ENCODE data around the gene ANK3.

ANK3 gene

DNA sequence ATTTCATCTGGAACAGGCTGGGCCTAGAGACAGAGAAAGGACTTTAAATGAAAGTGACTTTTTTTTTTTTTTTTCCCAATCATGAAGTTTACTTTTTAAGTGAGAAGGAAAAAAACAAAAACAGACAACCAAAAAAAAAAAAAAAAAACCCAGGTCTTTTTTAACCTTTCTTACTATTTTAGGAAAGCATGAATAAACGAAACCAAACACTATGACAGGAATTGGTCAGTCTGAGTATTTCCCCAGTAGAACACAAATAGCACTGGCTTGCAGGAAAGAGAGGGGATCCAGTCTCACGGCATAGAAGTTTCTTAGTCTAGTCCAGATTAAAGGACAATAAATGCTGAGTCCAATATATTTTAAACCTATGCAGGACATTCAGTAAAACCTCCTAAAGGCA lies 302.8 kb downstream of the ANK3 start:
- Mint-ChIP-seq H3K9me3 (ENCODE audit: low read depth) (no peaks in the 10 kb centered on the region), H3K4me3 (no peak overlapping the region), H3K36me3 (no peaks in the 10 kb centered on the region), H3K27ac (no peak overlapping the region), H3K27me3 (peaks cover 1% of the 10 kb centered on the region), H3K4me1 (ENCODE audit: low read depth) (no peaks in the 10 kb centered on the region)

DNA sequence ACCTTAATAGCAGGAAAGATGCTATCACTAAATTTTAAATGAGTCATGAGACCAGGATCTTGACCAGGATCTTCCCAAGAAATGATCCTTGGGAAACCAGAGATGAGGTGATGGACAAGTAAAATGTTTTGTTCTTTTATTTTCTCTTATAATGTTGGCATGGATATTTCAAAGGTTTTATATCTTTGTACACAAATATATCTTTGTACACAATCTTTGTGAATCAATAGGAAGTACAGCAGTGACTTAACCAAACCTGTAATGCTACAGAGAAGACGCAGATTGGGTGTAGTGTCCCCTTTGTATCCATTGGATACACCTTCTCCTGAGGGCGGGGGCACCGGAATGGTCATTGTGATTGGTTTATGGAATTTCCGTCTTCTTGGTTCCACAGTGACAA lies 303.3 kb downstream of the ANK3 start:
- H3K4me3 Mint-ChIP-seq = no peak overlapping the region
- H3K27me3 Mint-ChIP-seq = peaks cover 1% of the 10 kb centered on the region
- no peaks in the 10 kb centered on the region for H3K36me3 Mint-ChIP-seq
- H3K4me1 Mint-ChIP-seq (ENCODE audit: low read depth) = no peaks in the 10 kb centered on the region
- no peaks in the 10 kb centered on the region for H3K9me3 Mint-ChIP-seq (ENCODE audit: low read depth)
- no peak overlapping the region for H3K27ac Mint-ChIP-seq

DNA sequence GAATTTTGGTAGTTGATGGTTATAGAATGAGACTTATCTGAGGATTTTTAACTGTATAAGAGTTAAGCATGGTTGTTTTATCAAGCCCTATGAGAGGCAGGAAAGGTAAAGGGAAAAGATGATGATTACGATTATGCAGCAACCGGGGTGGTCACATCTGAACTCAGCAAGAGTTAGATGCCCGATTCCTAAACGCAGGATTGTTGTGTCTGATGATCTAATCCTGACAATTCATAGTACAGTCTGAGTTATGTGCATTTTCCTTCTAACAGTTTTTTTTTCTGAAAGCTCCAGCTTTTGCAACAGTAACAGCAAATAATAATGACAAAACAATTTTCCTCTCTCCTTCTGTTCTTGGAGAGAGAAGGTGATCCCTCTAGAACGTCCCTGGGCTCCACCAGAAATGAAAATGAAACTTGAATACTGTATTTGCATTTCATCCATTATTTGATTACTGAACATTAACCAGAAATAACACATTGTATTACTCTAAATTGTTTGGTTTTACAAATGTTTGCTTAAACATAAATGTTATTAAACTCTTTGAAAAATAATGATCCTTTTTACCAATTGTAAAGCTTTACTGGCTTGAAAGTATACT lies 306.8 kb downstream of the ANK3 start:
- Mint-ChIP-seq H3K4me3 (no peak overlapping the region), H3K27me3 (peaks cover 1% of the 10 kb centered on the region), H3K9me3 (ENCODE audit: low read depth) (no peaks in the 10 kb centered on the region), H3K36me3 (no peaks in the 10 kb centered on the region), H3K4me1 (ENCODE audit: low read depth) (no peaks in the 10 kb centered on the region), H3K27ac (no peak overlapping the region)

DNA sequence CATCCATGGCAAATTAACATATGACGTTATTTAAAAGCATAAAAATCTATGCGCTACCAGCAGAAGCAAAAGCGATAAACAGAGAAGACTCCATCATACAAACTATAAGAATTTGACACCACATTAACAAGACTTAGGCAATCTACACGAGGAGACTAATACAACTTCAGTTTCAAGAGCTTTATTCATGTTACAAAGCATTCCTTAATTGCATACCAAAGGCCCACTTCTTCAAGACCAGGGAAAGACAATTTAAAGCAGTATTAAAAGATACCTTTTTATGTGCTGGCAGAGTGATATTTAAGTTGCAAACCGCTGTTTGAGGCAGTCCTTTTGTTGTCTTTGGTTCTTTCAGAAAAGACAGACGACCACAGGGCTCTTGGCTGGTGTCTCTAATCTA lies 307.3 kb downstream of the ANK3 start:
- H3K27ac Mint-ChIP-seq = no peak overlapping the region
- H3K27me3 Mint-ChIP-seq = peaks cover 1% of the 10 kb centered on the region
- no peaks in the 10 kb centered on the region for H3K9me3 Mint-ChIP-seq (ENCODE audit: low read depth)
- H3K36me3 Mint-ChIP-seq = no peaks in the 10 kb centered on the region
- no peaks in the 10 kb centered on the region for H3K4me1 Mint-ChIP-seq (ENCODE audit: low read depth)
- no peak overlapping the region for H3K4me3 Mint-ChIP-seq

DNA sequence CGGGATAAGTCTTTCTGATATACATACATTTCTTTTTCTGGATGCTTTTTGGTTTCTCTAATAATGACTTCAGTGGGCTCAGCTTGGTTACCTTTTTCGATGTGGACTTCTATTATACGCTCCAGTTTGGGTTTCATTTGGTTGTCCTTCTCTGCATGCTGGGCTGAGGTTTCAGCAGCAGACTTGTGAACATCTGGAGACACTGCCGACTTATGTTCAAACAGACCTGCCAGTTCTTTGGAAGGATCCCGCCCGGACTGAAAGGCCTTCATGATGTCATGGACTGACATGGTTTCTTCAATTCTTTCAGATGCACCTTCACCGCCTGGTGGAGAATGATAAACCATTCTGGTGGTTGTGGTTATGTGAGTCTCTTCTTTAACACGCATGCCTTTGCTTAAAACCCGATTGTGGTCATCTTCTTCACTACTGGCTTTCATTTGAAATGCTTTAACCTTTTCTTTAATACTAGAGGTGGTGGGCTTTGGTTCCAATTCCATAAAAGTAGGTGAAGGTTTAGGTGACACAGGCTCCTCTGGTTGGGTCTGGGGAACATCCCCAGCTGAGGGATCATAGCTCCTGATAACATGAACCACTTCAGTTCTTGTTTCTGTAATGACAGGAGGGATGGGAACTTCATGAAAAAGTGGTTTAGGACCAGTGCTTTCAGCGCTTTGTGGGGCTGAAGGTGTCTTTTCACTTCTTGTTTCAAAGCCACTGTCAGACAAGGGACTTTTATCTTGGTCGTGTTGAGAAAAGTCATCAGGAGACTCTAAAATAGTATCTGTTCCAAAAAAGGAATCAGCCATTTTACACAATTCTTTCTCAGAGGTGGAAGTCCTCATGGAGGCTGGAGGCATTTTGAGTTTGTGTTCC lies 315.7 kb downstream of the ANK3 start:
- Mint-ChIP-seq H3K4me1 (ENCODE audit: low read depth) (no peaks in the 10 kb centered on the region), H3K4me3 (no peak overlapping the region), H3K27me3 (peaks cover 12% of the 10 kb centered on the region), H3K36me3 (peaks cover 3% of the 10 kb centered on the region), H3K9me3 (ENCODE audit: low read depth) (no peaks in the 10 kb centered on the region), H3K27ac (no peak overlapping the region)

DNA sequence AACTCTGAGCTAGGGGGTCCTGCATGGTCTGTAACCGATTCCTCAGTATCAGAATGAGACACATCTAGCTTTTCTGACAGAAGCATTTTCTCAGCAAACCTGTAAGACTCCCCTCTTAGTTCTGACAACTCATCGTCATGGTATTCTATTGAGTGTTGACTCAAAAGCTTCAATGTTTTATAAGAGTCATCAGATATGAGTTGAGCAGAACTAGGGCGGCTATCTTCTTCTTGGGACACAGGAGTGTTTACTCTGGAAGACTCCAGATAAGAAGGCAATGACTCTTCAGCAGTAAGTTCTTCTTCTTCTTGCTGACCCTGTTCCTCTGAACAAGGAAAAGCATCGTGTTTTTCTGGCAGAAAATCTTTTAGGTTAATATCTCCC lies 316.3 kb downstream of the ANK3 start:
- H3K27me3 Mint-ChIP-seq = peaks cover 12% of the 10 kb centered on the region
- peaks cover 4% of the 10 kb centered on the region for H3K36me3 Mint-ChIP-seq
- H3K4me1 Mint-ChIP-seq (ENCODE audit: low read depth) = no peaks in the 10 kb centered on the region
- H3K27ac Mint-ChIP-seq = no peak overlapping the region
- H3K4me3 Mint-ChIP-seq = no peak overlapping the region
- H3K9me3 Mint-ChIP-seq (ENCODE audit: low read depth) = no peaks in the 10 kb centered on the region

DNA sequence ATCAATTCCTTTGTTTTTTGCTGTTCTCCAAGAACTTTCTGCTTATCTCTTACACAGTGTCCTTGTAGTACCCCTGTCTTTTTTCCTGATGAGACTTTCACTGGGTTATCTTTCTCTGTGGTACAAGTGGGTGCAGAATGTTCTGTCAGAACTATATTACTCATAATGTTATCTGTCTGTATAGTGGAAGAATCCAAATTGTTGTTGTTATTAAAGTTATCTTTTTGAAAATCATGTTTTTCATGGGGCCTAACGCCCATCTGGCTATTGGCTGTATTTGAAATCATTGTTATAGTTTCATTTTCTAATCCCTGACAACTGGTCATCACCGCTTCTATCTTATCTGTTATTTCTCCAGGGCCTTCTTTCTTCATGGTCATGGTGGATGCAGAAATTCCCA lies 320.4 kb downstream of the ANK3 start:
- Mint-ChIP-seq H3K36me3 (peaks cover 4% of the 10 kb centered on the region), H3K4me1 (ENCODE audit: low read depth) (no peaks in the 10 kb centered on the region), H3K9me3 (ENCODE audit: low read depth) (no peaks in the 10 kb centered on the region), H3K27me3 (peaks cover 4% of the 10 kb centered on the region), H3K27ac (no peak overlapping the region), H3K4me3 (no peak overlapping the region)

DNA sequence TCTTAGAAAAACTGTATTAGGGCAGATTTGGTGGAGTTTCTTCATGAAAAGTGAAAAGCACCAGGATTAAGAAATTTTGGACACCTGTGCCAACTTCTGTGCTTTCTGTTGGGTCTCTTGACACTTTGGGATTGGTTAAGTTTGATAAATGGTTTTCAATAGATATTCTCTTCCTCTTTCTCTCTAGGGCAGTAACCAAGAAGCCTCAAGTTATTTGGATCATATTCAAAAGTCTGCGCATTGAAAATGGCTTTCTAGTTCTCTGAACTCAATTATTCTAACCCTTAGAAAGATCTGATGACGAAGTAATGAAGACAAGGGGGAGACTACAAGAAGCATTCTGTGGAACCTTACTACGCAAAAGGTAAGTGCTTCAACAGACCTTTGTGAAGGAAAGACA lies 339.3 kb downstream of the ANK3 start:
- Mint-ChIP-seq H3K9me3 (ENCODE audit: low read depth) (no peaks in the 10 kb centered on the region), H3K4me1 (ENCODE audit: low read depth) (no peaks in the 10 kb centered on the region), H3K4me3 (no peak overlapping the region), H3K36me3 (no peaks in the 10 kb centered on the region), H3K27ac (no peak overlapping the region), H3K27me3 (no peaks in the 10 kb centered on the region)

DNA sequence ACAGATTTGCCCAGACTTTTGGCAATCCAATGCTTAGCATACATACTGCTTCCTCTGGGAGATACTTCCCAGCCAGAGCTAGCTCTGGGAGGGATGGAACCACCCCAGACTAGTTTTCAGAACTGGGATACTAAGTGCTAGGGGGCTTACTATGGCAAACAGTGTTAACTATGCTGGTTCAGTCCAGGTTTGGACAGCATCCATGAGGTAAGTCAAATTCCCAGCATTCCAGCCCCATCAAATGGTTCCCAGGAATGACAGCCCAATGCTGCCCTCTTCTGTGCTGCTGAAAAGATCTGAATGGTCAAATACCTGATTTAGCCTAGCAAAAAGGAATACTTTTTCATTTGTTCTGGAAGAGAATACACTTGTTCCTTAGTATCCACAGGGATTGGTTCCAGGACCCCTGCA lies 341.6 kb downstream of the ANK3 start:
- Mint-ChIP-seq H3K9me3 (ENCODE audit: low read depth) (no peaks in the 10 kb centered on the region), H3K36me3 (no peaks in the 10 kb centered on the region), H3K27me3 (no peaks in the 10 kb centered on the region), H3K27ac (no peak overlapping the region), H3K4me1 (ENCODE audit: low read depth) (no peaks in the 10 kb centered on the region), H3K4me3 (no peak overlapping the region)

DNA sequence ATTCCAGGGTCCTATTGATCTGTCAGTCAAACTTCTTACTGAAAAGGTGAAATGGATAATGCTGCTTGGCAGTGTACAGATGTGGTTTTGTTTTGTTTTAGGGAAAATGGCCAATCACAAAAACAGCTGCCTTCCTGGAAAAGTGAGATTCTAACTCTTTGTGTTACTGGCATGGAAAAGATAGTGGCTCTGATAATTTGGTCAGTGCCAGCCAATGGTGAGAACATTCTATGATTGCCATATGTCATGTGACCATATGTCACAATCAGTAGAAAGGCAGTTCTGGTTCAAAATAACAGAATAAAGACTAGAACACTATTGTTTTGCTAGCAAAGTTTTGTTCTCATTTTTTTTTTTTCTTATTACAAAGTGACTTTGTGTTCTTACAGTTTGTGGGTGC lies 344.1 kb downstream of the ANK3 start:
- Mint-ChIP-seq H3K9me3 (ENCODE audit: low read depth) (no peaks in the 10 kb centered on the region), H3K27me3 (no peaks in the 10 kb centered on the region), H3K4me3 (no peak overlapping the region), H3K27ac (no peak overlapping the region), H3K4me1 (ENCODE audit: low read depth) (no peaks in the 10 kb centered on the region), H3K36me3 (no peaks in the 10 kb centered on the region)

DNA sequence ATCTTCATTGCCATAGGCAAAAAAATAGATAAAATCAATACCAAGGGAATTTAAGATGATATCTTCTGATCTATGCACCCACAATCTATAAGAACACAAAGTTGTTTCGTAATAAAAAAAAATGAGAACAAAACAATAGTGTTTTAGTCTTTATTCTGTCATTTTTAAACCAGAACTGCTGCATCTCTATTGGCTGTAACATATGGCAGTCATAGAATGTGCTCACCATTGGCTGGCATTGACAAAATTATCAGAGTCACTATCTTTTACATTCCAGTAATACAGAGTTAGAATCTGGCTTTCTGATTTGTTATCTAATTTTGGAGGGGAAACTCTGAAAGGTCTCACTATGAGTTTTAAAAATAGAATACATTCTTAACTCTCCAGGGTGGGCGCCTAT lies 344.7 kb downstream of the ANK3 start:
- Mint-ChIP-seq H3K4me1 (ENCODE audit: low read depth) (no peaks in the 10 kb centered on the region), H3K4me3 (no peak overlapping the region), H3K27ac (no peak overlapping the region), H3K27me3 (no peaks in the 10 kb centered on the region), H3K9me3 (ENCODE audit: low read depth) (no peaks in the 10 kb centered on the region), H3K36me3 (no peaks in the 10 kb centered on the region)

DNA sequence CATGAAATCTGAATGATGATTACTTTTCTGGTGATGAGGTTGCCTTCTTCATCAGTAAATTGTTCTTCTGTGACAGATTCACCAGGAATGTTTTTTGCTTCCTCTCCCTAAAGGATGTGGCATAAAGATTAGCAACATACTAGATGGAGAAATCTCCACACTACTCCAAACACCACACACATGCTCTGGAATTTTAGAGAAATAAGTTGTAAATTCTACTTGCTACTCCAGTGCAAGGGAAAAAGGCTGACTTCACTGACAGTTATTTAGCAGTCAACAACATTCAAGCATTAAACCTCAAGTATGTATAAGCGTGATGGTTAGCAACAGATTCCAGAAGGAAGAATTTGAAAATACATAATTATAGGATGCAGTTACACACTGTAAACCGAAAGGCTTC lies 345.4 kb downstream of the ANK3 start:
- no peak overlapping the region for H3K27ac Mint-ChIP-seq
- H3K4me3 Mint-ChIP-seq = no peak overlapping the region
- H3K4me1 Mint-ChIP-seq (ENCODE audit: low read depth) = no peaks in the 10 kb centered on the region
- no peaks in the 10 kb centered on the region for H3K9me3 Mint-ChIP-seq (ENCODE audit: low read depth)
- H3K27me3 Mint-ChIP-seq = no peaks in the 10 kb centered on the region
- no peaks in the 10 kb centered on the region for H3K36me3 Mint-ChIP-seq

DNA sequence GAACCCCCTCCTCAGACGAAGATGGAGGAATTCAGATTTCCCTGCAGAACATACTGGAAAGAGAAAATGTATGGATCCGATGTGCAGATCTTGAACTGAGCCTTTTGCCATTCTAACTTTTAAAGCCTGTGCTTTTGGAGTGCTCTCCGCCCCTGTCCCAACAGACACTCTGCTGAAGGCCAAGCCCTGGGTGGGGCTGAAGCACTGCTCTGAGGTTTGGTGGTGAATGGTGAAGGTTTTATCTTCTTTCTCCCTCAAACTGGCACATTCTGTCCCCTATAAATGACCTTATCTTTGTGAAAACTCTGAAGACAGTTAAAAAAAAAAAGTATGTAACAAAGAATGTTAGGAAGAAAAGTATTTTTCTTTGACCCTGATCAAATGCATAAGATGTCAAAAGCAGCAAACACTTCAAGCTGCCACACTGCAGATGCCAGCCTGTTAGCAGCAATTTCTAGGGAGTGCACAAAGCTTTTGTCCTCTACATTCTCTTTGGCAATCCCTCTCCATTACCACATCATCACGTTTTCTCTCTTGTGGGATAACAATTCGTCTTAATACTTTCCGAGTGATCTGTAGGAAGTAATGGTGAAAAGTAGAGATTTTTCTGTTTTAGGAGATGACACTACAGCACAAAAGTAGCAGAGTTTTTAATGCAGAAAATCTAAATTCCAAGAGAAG lies 346.0 kb downstream of the ANK3 start:
- no peaks in the 10 kb centered on the region for H3K27me3 Mint-ChIP-seq
- no peak overlapping the region for H3K27ac Mint-ChIP-seq

DNA sequence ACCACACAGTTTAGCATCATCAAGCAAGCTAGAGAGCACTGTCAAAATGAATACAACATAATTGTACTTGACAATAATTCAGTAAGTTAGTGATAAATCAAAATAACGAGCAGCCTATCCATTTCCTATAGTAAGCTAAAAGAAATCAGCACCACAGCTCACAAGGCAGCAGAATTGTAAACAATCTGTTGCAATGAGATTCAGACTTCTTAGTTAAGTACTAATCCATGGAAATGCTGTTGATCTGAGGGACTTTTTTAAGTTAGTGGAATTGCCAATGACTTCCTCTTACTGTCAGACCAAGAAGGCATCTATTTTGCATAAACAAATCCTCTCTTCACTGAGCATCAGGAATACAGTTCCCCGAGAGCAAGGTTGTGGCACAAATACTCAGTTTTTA lies 346.8 kb downstream of the ANK3 start:
- Mint-ChIP-seq H3K4me1 (ENCODE audit: low read depth) (no peaks in the 10 kb centered on the region), H3K36me3 (no peaks in the 10 kb centered on the region), H3K27me3 (no peaks in the 10 kb centered on the region), H3K27ac (no peak overlapping the region), H3K4me3 (no peak overlapping the region), H3K9me3 (ENCODE audit: low read depth) (no peaks in the 10 kb centered on the region)

More for the DNA sequence above, 346.0 kb downstream of the ANK3 start:
- no peaks in the 10 kb centered on the region for H3K36me3 Mint-ChIP-seq
- no peaks in the 10 kb centered on the region for H3K9me3 Mint-ChIP-seq (ENCODE audit: low read depth)
- H3K4me3 Mint-ChIP-seq = no peak overlapping the region
- no peaks in the 10 kb centered on the region for H3K4me1 Mint-ChIP-seq (ENCODE audit: low read depth)

DNA sequence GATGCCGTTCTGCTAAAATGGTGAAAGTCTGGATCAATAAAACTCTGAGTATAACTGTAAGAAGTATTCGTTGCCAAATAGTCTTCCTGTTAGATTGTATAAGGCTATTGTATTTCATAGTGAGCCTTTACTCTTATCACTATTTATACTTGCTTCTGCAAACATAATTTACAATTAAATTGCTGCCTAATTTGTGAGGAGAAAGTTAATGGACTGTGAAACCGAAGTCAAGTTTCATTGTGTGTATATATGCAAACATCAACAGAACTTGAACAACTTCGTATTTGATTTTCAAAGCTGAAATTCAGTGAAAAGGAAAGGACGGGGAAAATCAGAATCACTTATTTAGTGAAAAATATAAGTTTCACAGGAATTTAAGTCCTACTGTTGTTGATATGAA lies 347.4 kb downstream of the ANK3 start:
- no peaks in the 10 kb centered on the region for H3K27me3 Mint-ChIP-seq
- no peak overlapping the region for H3K27ac Mint-ChIP-seq
- H3K4me1 Mint-ChIP-seq (ENCODE audit: low read depth) = no peaks in the 10 kb centered on the region
- no peak overlapping the region for H3K4me3 Mint-ChIP-seq
- H3K9me3 Mint-ChIP-seq (ENCODE audit: low read depth) = no peaks in the 10 kb centered on the region
- H3K36me3 Mint-ChIP-seq = no peaks in the 10 kb centered on the region
